GM19324 (cell line): ENCODE data around the gene PTPRM.

Experiments
- ATAC-seq: cut with Tn5 transposase; IDR thresholded peaks from one replicate; pipeline ENCODE4 v1.9.1; 2021; ENCODE audit warnings: mild to moderate bottlenecking, moderate library complexity; ENCODE audit not compliant: unreplicated experiment, low FRiP score

Gene PTPRM

DNA sequence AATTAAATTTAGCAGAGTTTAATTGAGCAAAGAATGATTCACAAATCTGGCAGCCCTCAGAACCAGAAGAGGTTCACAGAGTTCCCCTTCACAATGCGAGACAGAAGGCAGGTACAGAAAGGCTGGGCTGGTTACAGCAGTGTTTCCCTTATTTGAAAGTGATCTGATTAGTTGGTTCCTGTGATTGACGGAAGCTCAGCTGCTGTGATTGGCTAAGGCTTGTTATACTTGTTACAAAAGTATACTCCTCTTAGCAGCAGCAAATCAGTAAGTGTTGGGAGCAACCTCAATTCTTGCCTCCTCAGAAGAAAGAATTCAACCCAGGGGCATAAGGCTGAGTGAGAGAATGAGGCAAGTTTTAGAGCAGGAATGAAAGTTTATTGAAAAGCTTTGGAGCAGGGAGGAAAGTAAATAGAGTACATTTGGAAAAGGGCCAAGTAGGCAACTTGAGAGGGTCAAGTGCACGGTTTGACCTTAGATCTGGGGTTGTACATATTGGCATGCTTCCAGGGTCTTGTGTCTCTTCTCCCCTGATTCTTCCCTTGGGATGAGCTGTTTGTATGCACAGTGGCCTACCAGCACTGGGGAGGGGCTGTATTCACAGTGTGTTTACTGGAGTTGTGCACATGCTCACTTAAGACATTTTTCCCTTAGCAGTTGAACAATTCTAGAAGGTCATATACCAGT is 610.4 kb downstream of the PTPRM start:
- no peak for ATAC-seq

DNA sequence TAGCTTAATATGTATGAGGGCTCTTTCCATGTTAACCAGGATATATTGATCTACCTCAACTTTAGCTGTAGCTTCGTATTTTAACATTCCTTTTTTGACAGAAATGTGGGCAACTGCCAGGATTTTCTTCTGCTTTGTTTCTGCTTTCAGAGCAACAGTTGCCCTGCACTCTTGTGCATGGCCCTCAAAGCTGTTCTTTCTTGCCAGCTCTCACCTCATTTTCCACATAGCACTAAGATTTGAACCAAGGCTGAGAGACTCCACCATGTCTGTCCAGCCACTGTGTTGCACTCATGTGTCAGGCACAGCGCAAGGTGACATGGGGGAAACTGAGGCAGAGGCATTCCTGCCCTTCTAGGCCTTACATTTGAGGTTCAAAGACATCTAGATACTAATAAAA is 619.3 kb downstream of the PTPRM start:
- ATAC-seq = no peak

- ATAC-seq = no peak
Observed at GRCh38 chr18:8188184-8188583, 621.1 kb downstream of the PTPRM start.

DNA sequence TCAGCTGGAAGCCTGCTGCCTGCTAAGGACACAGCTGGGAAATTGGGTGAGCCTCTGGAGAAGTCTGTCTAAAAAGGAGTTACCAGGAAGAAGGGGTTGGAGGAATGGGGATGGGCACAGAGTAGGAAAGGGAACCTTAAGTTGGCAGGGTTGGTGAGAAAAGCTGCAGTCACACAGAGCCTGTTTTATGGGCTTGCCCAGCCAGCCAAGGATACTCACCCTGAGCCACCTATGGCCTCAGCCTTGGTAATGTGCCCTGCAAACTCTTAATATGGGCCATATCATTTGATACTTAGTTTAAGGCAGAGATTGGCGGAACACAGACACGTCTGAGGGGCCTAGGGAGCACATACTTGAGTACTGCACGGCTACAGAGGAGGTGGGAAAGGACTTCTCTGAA is 623.9 kb downstream of the PTPRM start:
- ATAC-seq = no peak

- ATAC-seq = no peak
Observed at GRCh38 chr18:8194431-8194830, 627.3 kb downstream of the PTPRM start.

- no peak for ATAC-seq
Observed at GRCh38 chr18:8196238-8196637, 629.1 kb downstream of the PTPRM start.

- no peak for ATAC-seq
Observed at GRCh38 chr18:8197499-8197898, 630.4 kb downstream of the PTPRM start.

- no peak for ATAC-seq
Observed at GRCh38 chr18:8207996-8208395, 640.9 kb downstream of the PTPRM start.

DNA sequence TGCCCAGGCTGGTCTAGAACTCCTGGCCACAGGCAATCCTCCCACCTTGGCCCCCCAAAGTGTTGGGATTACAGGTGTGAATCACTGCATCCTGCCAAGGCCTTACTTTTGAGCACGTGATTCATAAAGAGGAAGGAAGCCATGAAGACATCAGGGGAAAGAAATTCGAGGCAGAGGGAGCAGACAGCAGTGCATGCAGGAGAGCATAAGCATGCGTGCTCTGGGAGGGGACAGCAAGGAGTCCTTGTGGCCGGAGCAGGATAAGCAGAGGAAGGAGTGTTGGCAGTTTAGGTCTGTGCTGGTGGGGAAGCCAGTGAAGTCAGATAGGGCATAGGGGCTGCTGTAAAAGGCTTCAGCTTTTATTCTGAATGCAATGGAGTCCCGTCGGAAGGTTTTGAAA is 641.6 kb downstream of the PTPRM start:
- ATAC-seq = no peak

DNA sequence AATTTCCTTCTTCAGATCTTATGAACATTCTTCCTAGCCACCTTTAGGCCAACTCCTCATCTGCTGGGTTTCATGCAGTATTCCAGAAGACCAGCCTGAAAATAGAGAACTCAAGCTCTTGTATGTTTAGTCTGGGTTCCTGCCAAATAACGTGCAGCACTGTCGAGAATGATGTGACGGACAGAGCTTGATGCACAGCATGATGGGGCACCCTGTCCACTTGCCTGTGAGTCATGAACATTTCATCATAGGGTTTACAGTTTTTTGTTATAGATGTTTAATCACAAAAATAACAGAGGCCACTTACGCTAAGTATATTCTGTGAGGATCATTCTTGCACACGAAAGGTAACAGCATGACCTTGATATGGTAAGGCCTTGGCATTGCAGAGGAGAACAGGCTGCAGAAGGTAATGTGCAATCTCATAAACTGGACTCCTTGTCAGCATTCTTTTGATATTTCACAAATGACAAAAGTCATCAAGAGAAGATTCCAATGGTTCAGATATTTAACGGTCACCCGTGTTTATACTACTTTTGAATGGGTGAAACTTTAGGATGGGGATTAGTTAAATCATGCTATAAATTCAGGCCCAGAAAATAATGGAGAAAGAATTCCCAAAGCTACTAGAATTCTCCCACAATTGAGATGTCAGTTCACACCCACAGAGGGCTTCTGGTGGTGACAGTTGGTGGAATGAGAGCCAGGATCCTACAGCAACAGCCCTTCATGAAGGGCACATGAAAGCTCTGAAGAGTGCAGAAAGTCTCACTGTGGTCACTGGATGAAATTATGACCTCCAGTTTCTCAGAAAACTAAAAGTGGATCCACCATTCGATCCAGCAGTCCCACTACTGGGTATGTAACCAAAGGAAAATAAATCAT is 646.0 kb downstream of the PTPRM start:
- ATAC-seq = no peak

GRCh38 chr18:8215741-8216140 is 648.6 kb downstream of the PTPRM start:
- no peak for ATAC-seq

- ATAC-seq = no peak
Observed at GRCh38 chr18:8217051-8217564, 650.0 kb downstream of the PTPRM start.

GRCh38 chr18:8218197-8218596 is 651.1 kb downstream of the PTPRM start:
- ATAC-seq = no peak

- ATAC-seq = no peak
Observed at GRCh38 chr18:8221452-8221851, 654.3 kb downstream of the PTPRM start.

GRCh38 chr18:8224576-8224975 is 657.5 kb downstream of the PTPRM start:
- ATAC-seq = no peak

DNA sequence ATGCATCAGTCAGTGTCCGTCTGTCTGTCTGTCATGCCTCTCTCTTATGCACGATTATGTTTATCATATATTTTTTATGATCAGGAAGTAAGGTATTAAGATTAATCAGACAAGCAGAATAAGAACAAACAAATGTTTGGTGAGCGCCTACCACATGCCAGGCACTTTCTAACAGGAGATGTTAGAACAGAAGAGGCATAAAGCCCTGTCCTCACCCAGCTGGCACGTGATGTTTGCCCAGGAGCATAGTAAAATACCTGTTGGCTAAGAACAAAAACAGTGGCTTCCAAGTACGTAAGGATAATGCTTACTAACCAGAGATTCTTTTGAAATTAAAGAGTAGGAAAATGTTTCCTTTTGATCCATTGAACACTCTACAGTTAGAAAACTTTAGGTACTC is 661.9 kb downstream of the PTPRM start:
- no peak for ATAC-seq

DNA sequence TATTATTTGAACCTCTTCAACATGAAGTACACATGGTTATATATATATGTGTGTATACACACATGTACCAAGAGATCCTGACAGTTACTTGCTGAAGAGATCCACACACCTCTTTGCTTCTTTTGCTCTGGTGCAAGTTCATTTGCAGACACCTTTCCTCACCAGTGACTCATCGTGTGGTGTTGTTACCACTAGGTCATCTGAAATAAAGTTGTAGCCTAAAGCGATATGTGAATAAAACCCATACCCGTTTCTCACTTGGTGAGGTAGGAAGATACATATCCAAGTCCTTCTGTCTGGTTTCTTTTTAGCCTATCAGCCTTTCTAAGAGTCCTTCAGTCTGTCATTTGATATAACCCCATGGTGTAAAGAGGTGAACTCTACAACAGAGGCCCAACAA is 662.7 kb downstream of the PTPRM start:
- ATAC-seq = no peak

DNA sequence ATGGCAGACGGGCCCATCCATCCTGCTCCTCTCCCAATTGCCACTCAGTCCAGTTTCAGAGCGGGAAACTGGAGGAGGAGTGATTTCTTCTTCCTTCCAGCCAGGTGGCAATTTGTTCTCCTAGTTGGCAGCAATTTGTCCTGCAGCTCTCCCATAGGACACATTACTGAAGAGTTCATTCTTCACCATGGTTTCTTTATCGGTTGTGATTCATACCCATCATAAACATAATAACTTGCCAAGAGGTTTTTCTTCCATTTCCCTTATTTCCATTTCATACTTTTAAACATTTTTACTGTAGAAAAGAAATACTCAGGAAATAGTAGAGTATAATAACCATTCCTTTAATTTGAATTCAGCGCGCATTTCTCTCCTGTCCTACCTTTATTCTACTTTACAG is 664.2 kb downstream of the PTPRM start:
- no peak for ATAC-seq

DNA sequence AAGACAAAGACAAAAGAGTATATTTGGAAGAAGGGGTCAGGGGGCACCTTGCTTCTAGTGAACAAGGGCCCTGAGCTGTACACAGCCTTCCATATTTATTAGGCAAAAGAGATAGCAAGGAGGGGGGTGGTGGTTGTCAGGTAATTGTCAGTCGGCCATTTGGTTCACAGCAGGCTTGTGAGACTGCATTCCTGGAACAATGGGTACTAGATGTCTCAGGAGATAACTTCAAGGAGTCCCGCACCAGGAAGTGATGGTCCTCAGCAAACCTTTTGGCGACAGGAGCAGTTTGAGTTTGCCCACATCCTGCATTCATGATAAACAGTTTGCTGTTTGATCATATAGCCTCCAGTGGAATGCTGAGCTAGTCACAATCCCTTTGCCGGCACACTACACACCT is 665.7 kb downstream of the PTPRM start:
- ATAC-seq = no peak

DNA sequence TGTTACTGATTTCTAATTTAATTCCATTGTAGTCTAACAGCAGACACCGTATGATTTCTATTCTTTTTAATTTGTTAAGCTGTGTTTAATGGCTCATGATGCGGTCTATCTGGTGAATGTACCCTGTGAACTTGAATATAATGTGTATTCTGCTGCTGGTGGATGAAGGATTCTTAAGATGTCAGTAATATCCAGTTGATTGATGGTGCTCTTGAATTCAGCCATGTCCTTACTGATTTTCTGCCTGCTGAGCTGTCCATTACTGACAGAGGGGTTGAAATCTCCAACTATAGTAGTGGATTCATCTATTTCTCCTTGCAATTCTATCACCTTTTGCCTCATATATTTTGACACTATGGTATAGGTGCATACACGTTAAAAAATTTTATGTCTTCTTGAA is 668.8 kb downstream of the PTPRM start:
- ATAC-seq = no peak

GRCh38 chr18:8238507-8238906 is 671.4 kb downstream of the PTPRM start:
- ATAC-seq = no peak

DNA sequence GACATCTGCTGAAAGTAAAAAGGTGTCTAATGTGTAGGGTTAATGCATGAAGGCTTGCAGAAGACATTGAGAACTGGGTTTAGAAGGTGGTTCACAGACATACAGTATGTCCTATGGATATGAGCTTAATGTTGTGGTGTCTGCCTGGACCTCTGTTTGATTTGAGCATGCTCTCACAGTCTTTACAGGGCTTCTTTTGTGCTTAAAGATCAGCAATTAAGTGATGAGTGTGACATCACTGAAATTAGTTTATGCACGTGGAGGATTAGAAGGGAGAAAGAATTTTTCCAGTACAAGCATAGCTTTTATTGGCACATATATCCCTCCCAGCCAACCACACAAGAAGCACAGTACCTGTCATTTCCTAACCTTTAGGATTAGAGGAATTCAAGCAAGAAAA is 674.6 kb downstream of the PTPRM start:
- ATAC-seq = no peak
